Prostate gland (tissue), 2 donors: Measurements from ENCODE around the gene RAB40C.

Source experiments
- CTCF ChIP-seq, 4 experiments: fragments of 200-600 bp in 2 of 4; fragments of 450-650 bp in 2 of 4; sonication (generic) in 2 of 4; IDR thresholded peaks; 1 replicate in 3 of 4; 2 replicates in 1 of 4; pipeline ENCODE4 v1.5.1; 2016 to 2019; ENCODE audit warnings: antibody characterized with exemption in 4 of 4, mild to moderate bottlenecking in 2 of 4, moderate library complexity in 2 of 4
- POLR2A ChIP-seq: fragments of 450-650 bp; IDR thresholded peaks from one replicate; pipeline ENCODE4 v1.6.1; 2016; ENCODE audit warnings: antibody characterized with exemption, mild to moderate bottlenecking
- POLR2AphosphoS5 ChIP-seq: sonication (generic); formaldehyde crosslinking; IDR thresholded peaks from one replicate; pipeline ENCODE4 v1.6.1; 2017; ENCODE audit warnings: antibody characterized with exemption

- TF ChIP-seq POLR2A (no peak), CTCF (IDR thresholded peaks at IDR 0.05) (no peak), POLR2AphosphoS5 (no peak)
These were observed 57.5 kb downstream of the RAB40C start for GRCh38 chr16:647173-647902.
